A549 (cell line): ENCODE results near the gene SERINC4.
A peak's percentile ranks its signal among the peaks of the same experiment; 100 is the strongest.

ENCODE experiments used
- EP300 ChIP-seq, 2 experiments: fragments of >200 bp; sonication (Bioruptor Twin); formaldehyde crosslinking; IDR thresholded peaks; 2 replicates in 1 of 2; 3 replicates in 1 of 2; pipeline ENCODE4 v1.6.1; 2016 to 2017
- HOXA7 ChIP-seq: fragments of 250-450 bp; sonication (Bioruptor Pico); IDR thresholded peaks from 2 replicates; pipeline ENCODE4 v1.5.0; 2020; ENCODE audit warnings: mild to moderate bottlenecking, moderate library complexity
- HOXB5 ChIP-seq: fragments of 250-450 bp; sonication (Bioruptor Pico); IDR thresholded peaks from 2 replicates; pipeline ENCODE4 v1.5.0; 2020; ENCODE audit warnings: mild to moderate bottlenecking, moderate library complexity
- JUN ChIP-seq, 2 experiments: fragments of >200 bp; sonication (Bioruptor Twin); formaldehyde crosslinking; IDR thresholded peaks; 2 replicates in 1 of 2; 3 replicates in 1 of 2; pipeline ENCODE4 v1.6.1; 2016 to 2017
- MYC ChIP-seq: IDR thresholded peaks from 2 replicates; pipeline ENCODE4 v1.6.1; 2012; ENCODE audit warnings: mild to moderate bottlenecking, inconsistent platforms, low read length, improper control_type of control experiment, borderline replicate concordance
- PHF8 ChIP-seq: fragments of 200-600 bp; sonication (generic); IDR thresholded peaks from 2 replicates; pipeline ENCODE4 v1.6.1; 2016; ENCODE audit warnings: low read depth, mild to moderate bottlenecking, antibody characterized with exemption, moderate library complexity, borderline replicate concordance
- RCOR1 ChIP-seq: fragments of 150-350 bp; IDR thresholded peaks from 2 replicates; pipeline ENCODE4 v1.6.1; 2014; ENCODE audit warnings: antibody characterized with exemption, low read length, low read depth
- RNF2 ChIP-seq: fragments of 200-600 bp; sonication (generic); IDR thresholded peaks from 2 replicates; pipeline ENCODE4 v1.6.1; 2016; ENCODE audit warnings: low read depth, mild to moderate bottlenecking, antibody characterized with exemption, moderate library complexity, borderline replicate concordance
- SREBF2 ChIP-seq: fragments of 450-650 bp; IDR thresholded peaks from 2 replicates; pipeline ENCODE4 v1.6.1; 2014; ENCODE audit warnings: mild to moderate bottlenecking, moderate library complexity
- ZFP36 ChIP-seq: fragments of 450-650 bp; IDR thresholded peaks from 2 replicates; pipeline ENCODE4 v1.6.1; 2014; ENCODE audit warnings: borderline replicate concordance; ENCODE audit not compliant: partially characterized antibody
- TF ChIP-seq, protein P1 (sequence below): fragments of >200 bp; sonication (Bioruptor Twin); formaldehyde crosslinking; IDR thresholded peaks from 3 replicates; pipeline ENCODE4 v1.5.1; 2016
- TF ChIP-seq, protein P2 (sequence below): fragments of 200-600 bp; sonication (generic); IDR thresholded peaks from 2 replicates; pipeline ENCODE4 v1.6.1; 2016; ENCODE audit warnings: antibody characterized with exemption, mild to moderate bottlenecking, moderate library complexity

DNA sequence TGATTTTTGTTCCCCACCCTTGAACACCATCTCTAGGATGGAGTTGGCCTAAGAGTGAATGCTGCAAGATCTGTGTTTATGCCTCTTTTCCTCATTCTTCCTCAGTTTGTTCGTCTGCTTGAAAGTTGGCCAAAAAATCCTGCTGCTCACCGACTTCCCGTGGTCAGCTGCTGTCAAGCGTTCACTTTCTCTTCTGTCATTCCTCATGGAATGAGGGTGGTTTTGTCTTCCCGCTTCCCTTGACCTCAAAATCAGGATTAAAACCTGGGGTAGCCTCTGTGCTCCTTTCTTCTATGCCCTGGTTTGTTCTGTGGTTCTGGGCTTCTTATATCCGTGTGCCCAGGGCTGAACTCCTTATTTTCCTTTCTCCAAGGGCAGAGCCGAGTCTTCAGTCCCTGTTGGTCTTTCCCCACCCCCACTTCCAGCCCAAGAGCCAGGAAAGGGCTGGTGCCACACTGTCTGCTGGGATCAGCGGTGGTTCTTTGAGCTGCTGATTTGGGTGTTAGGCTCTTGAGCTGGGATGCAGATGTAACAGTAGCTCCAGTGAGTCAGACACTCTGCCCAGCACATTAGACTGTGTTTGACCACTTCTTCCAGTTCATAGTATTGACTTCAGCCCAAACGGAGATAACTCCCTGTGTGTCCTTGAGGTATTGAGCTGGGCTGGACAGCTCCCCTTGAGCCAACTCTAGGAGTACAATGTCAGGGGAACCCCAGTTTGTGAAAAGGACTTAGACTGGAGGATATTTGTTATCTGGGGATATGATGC is 5.6 kb downstream of the SERINC4 start:
- TF ChIP-seq JUN (IDR thresholded peaks at IDR 0.05), result no peak
- TF ChIP-seq RNF2, result no peak
- TF ChIP-seq EP300 (IDR thresholded peaks at IDR 0.05), result no peak
- no peak for TF ChIP-seq RCOR1
- no peak for TF ChIP-seq ZFP36
- TF ChIP-seq, protein P1, sequence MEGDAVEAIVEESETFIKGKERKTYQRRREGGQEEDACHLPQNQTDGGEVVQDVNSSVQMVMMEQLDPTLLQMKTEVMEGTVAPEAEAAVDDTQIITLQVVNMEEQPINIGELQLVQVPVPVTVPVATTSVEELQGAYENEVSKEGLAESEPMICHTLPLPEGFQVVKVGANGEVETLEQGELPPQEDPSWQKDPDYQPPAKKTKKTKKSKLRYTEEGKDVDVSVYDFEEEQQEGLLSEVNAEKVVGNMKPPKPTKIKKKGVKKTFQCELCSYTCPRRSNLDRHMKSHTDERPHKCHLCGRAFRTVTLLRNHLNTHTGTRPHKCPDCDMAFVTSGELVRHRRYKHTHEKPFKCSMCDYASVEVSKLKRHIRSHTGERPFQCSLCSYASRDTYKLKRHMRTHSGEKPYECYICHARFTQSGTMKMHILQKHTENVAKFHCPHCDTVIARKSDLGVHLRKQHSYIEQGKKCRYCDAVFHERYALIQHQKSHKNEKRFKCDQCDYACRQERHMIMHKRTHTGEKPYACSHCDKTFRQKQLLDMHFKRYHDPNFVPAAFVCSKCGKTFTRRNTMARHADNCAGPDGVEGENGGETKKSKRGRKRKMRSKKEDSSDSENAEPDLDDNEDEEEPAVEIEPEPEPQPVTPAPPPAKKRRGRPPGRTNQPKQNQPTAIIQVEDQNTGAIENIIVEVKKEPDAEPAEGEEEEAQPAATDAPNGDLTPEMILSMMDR, result no peak
- TF ChIP-seq MYC, result no peak
- TF ChIP-seq, protein P2, sequence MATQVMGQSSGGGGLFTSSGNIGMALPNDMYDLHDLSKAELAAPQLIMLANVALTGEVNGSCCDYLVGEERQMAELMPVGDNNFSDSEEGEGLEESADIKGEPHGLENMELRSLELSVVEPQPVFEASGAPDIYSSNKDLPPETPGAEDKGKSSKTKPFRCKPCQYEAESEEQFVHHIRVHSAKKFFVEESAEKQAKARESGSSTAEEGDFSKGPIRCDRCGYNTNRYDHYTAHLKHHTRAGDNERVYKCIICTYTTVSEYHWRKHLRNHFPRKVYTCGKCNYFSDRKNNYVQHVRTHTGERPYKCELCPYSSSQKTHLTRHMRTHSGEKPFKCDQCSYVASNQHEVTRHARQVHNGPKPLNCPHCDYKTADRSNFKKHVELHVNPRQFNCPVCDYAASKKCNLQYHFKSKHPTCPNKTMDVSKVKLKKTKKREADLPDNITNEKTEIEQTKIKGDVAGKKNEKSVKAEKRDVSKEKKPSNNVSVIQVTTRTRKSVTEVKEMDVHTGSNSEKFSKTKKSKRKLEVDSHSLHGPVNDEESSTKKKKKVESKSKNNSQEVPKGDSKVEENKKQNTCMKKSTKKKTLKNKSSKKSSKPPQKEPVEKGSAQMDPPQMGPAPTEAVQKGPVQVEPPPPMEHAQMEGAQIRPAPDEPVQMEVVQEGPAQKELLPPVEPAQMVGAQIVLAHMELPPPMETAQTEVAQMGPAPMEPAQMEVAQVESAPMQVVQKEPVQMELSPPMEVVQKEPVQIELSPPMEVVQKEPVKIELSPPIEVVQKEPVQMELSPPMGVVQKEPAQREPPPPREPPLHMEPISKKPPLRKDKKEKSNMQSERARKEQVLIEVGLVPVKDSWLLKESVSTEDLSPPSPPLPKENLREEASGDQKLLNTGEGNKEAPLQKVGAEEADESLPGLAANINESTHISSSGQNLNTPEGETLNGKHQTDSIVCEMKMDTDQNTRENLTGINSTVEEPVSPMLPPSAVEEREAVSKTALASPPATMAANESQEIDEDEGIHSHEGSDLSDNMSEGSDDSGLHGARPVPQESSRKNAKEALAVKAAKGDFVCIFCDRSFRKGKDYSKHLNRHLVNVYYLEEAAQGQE, result peak; percentile 32; the same call in 1 of the 2 replicates
- TF ChIP-seq PHF8, result no peak
- no peak for TF ChIP-seq SREBF2
- no peak for TF ChIP-seq HOXB5 (CRISPR knock-in tag)
- TF ChIP-seq HOXA7 (CRISPR knock-in tag), result no peak
